ENCODE data around the gene TMCO4. TPM values are rescaled to one million over a fixed set of nuclear protein-coding genes. Genes with fewer than 3 reads are reported as not detected.
A peak's percentile ranks its signal among the peaks of the same experiment; 100 is the strongest.

Gene TMCO4
- total RNA-seq, 1 donor from 2014 or later = 4.1 TPM

GRCh38 chr1:19654886-19655717 is 144.6 kb downstream of the TMCO4 start:
- DNase-seq (ENCODE audit: low spot score) = no peak
- H3K27ac Mint-ChIP-seq (ENCODE audit: unreplicated experiment) = no peak overlapping the region
- TF ChIP-seq CTCF (IDR thresholded peaks at IDR 0.05; ENCODE audit: unreplicated experiment) = no peak
- H3K36me3 Mint-ChIP-seq (ENCODE audit: low read depth, unreplicated experiment) = no peaks in the 10 kb centered on the region
- H3K9me3 Mint-ChIP-seq (ENCODE audit: unreplicated experiment) = no peaks in the 10 kb centered on the region
- H3K4me1 Mint-ChIP-seq (ENCODE audit: unreplicated experiment) = peaks cover 9% of the 10 kb centered on the region
- no peak overlapping the region for H3K4me3 Mint-ChIP-seq (ENCODE audit: unreplicated experiment)
- H3K27me3 Mint-ChIP-seq (ENCODE audit: unreplicated experiment) = peaks cover 4% of the 10 kb centered on the region

- no peak overlapping the region for H3K4me3 Mint-ChIP-seq (ENCODE audit: unreplicated experiment)
- TF ChIP-seq CTCF (IDR thresholded peaks at IDR 0.05; ENCODE audit: unreplicated experiment) = no peak
- no peak overlapping the region for H3K27ac Mint-ChIP-seq (ENCODE audit: unreplicated experiment)
- DNase-seq (ENCODE audit: low spot score) = no peak
- peaks cover 5% of the 10 kb centered on the region for H3K4me1 Mint-ChIP-seq (ENCODE audit: unreplicated experiment)
- no peaks in the 10 kb centered on the region for H3K27me3 Mint-ChIP-seq (ENCODE audit: unreplicated experiment)
- H3K36me3 Mint-ChIP-seq (ENCODE audit: low read depth, unreplicated experiment) = no peaks in the 10 kb centered on the region
- no peaks in the 10 kb centered on the region for H3K9me3 Mint-ChIP-seq (ENCODE audit: unreplicated experiment)
Observed at GRCh38 chr1:19654386-19654785, 145.3 kb downstream of the TMCO4 start.

- no peaks in the 10 kb centered on the region for H3K27me3 Mint-ChIP-seq (ENCODE audit: unreplicated experiment)
- no peak for TF ChIP-seq CTCF (IDR thresholded peaks at IDR 0.05; ENCODE audit: unreplicated experiment)
- H3K36me3 Mint-ChIP-seq (ENCODE audit: low read depth, unreplicated experiment) = no peaks in the 10 kb centered on the region
- H3K4me1 Mint-ChIP-seq (ENCODE audit: unreplicated experiment) = peaks cover 9% of the 10 kb centered on the region
- H3K9me3 Mint-ChIP-seq (ENCODE audit: unreplicated experiment) = no peaks in the 10 kb centered on the region
- no peak overlapping the region for H3K4me3 Mint-ChIP-seq (ENCODE audit: unreplicated experiment)
- peak; percentile 63 for DNase-seq (ENCODE audit: low spot score)
- H3K27ac Mint-ChIP-seq (ENCODE audit: unreplicated experiment) = no peak overlapping the region
Observed at GRCh38 chr1:19651141-19651737, 148.5 kb downstream of the TMCO4 start.

- no peak for DNase-seq (ENCODE audit: low spot score)
- no peaks in the 10 kb centered on the region for H3K27me3 Mint-ChIP-seq (ENCODE audit: unreplicated experiment)
- no peaks in the 10 kb centered on the region for H3K36me3 Mint-ChIP-seq (ENCODE audit: low read depth, unreplicated experiment)
- H3K4me1 Mint-ChIP-seq (ENCODE audit: unreplicated experiment) = peaks cover 7% of the 10 kb centered on the region
- no peak overlapping the region for H3K27ac Mint-ChIP-seq (ENCODE audit: unreplicated experiment)
- no peak for TF ChIP-seq CTCF (IDR thresholded peaks at IDR 0.05; ENCODE audit: unreplicated experiment)
- no peak overlapping the region for H3K4me3 Mint-ChIP-seq (ENCODE audit: unreplicated experiment)
- H3K9me3 Mint-ChIP-seq (ENCODE audit: unreplicated experiment) = no peaks in the 10 kb centered on the region
Observed at GRCh38 chr1:19650416-19651140, 149.1 kb downstream of the TMCO4 start.

Measured in endothelial cell (in vitro differentiated cells).